Progenitor cell of endocrine pancreas (in vitro differentiated cells): ENCODE results near the gene SLC9C1. TPM values are rescaled to one million over a fixed set of nuclear protein-coding genes. Genes with fewer than 3 reads are reported as not detected.

ENCODE experiments used
- DNase-seq: peaks from one replicate; pipeline ENCODE4 v3.0.0; 2021; ENCODE audit warnings: low spot score; ENCODE audit not compliant: unreplicated experiment
- H3K27ac Mint-ChIP-seq: 2 replicates; pipeline ENCODE4 v1.8.0; 2021; ENCODE audit warnings: mild to moderate bottlenecking, moderate library complexity, mixed read lengths
- H3K27me3 Mint-ChIP-seq: 2 replicates; pipeline ENCODE4 v1.8.0; 2021; ENCODE audit warnings: mixed read lengths
- H3K36me3 Mint-ChIP-seq: 2 replicates; pipeline ENCODE4 v1.8.0; 2022; ENCODE audit warnings: mixed read lengths; ENCODE audit not compliant: insufficient read depth
- H3K4me1 Mint-ChIP-seq: 2 replicates; pipeline ENCODE4 v1.8.0; 2021; ENCODE audit warnings: low read depth, mixed read lengths
- H3K4me3 Mint-ChIP-seq: 2 replicates; pipeline ENCODE4 v1.8.0; 2021; ENCODE audit warnings: low read depth, mild to moderate bottlenecking, moderate library complexity, mixed read lengths
- H3K9me3 Mint-ChIP-seq: 2 replicates; pipeline ENCODE4 v1.8.0; 2021; ENCODE audit warnings: low read depth, mixed read lengths
- total RNA-seq: library from RNA; stranded (reverse); gene quantifications from 2 replicates; pipeline ENCODE4 v1.2.1, GENCODE V29; 2021
- TF ChIP-seq, protein P1 (sequence below): fragments of 200-600 bp; sonication (generic); IDR thresholded peaks from one replicate; pipeline ENCODE4 v1.5.0; 2021; ENCODE audit warnings: antibody characterized with exemption, mild to moderate bottlenecking; ENCODE audit not compliant: unreplicated experiment

Gene SLC9C1
- total RNA-seq, 1 donor from 2014 or later, result 1.5 TPM

GRCh38 chr3:112260563-112260962, 33.5 kb downstream of the SLC9C1 start:
- H3K27ac Mint-ChIP-seq, result no peak overlapping the region
- no peak for DNase-seq
- H3K4me1 Mint-ChIP-seq, result peaks cover 4% of the 10 kb centered on the region
- TF ChIP-seq, protein P1, sequence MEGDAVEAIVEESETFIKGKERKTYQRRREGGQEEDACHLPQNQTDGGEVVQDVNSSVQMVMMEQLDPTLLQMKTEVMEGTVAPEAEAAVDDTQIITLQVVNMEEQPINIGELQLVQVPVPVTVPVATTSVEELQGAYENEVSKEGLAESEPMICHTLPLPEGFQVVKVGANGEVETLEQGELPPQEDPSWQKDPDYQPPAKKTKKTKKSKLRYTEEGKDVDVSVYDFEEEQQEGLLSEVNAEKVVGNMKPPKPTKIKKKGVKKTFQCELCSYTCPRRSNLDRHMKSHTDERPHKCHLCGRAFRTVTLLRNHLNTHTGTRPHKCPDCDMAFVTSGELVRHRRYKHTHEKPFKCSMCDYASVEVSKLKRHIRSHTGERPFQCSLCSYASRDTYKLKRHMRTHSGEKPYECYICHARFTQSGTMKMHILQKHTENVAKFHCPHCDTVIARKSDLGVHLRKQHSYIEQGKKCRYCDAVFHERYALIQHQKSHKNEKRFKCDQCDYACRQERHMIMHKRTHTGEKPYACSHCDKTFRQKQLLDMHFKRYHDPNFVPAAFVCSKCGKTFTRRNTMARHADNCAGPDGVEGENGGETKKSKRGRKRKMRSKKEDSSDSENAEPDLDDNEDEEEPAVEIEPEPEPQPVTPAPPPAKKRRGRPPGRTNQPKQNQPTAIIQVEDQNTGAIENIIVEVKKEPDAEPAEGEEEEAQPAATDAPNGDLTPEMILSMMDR, result no peak
- no peak overlapping the region for H3K4me3 Mint-ChIP-seq
- H3K27me3 Mint-ChIP-seq, result no peaks in the 10 kb centered on the region
- H3K36me3 Mint-ChIP-seq, result peaks cover 1% of the 10 kb centered on the region
- peaks cover 10% of the 10 kb centered on the region for H3K9me3 Mint-ChIP-seq

- TF ChIP-seq, protein P1, result no peak
- H3K27ac Mint-ChIP-seq, result no peak overlapping the region
- H3K4me3 Mint-ChIP-seq, result no peak overlapping the region
- H3K27me3 Mint-ChIP-seq, result no peaks in the 10 kb centered on the region
- peaks cover 5% of the 10 kb centered on the region for H3K36me3 Mint-ChIP-seq
- no peak for DNase-seq
- H3K9me3 Mint-ChIP-seq, result peaks cover 21% of the 10 kb centered on the region
- no peaks in the 10 kb centered on the region for H3K4me1 Mint-ChIP-seq
These were observed 40.6 kb downstream of the SLC9C1 start for GRCh38 chr3:112253301-112253971.

DNA sequence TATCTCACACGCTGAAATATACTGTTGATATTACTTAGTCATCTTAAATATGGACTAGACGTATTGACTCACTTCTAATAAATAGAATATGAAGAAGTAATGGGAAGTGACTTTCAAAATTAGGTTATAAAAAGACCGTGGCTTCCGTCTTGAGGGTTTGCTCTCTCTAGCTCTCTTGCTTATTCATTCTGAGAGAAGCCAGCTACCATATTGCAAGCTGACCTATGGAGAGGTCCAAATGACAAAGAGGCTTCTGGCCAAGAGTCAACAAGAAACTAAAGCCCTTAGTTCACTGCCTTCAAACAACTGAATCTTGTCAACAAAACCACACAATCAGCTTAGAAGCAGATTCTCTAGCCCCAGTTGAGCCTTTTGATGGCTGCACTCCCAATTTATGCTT, 46.1 kb downstream of the SLC9C1 start:
- TF ChIP-seq, protein P1, result no peak
- H3K4me1 Mint-ChIP-seq, result no peaks in the 10 kb centered on the region
- H3K27ac Mint-ChIP-seq, result no peak overlapping the region
- DNase-seq, result no peak
- H3K4me3 Mint-ChIP-seq, result no peak overlapping the region
- H3K36me3 Mint-ChIP-seq, result no peaks in the 10 kb centered on the region
- no peaks in the 10 kb centered on the region for H3K27me3 Mint-ChIP-seq
- peaks cover 2% of the 10 kb centered on the region for H3K9me3 Mint-ChIP-seq

GRCh38 chr3:112247350-112247749, 46.7 kb downstream of the SLC9C1 start:
- H3K4me1 Mint-ChIP-seq, result no peaks in the 10 kb centered on the region
- no peak overlapping the region for H3K27ac Mint-ChIP-seq
- TF ChIP-seq, protein P1, result no peak
- peaks cover 2% of the 10 kb centered on the region for H3K9me3 Mint-ChIP-seq
- H3K4me3 Mint-ChIP-seq, result no peak overlapping the region
- no peaks in the 10 kb centered on the region for H3K27me3 Mint-ChIP-seq
- no peaks in the 10 kb centered on the region for H3K36me3 Mint-ChIP-seq
- DNase-seq, result no peak

DNA sequence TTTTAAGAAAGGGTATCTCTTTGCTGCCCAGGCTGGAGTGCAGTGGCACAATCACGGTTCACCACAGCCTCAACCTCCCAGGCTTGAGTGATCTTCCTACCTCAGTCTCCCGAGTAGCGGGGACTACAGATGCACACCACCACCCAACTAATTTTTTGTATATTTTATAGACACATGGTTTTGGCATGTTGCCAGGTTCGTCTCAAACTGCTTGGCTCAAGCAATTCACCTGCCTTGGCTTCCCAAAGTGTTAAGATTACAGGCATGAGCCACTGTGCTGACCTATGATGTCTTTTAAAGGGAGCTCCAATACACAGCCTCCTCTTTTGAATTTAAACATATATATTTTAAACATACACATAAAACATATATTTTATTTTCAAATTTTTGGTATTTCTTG, 60.9 kb downstream of the SLC9C1 start:
- Mint-ChIP-seq H3K9me3 (peaks cover 9% of the 10 kb centered on the region), H3K27me3 (no peaks in the 10 kb centered on the region), H3K27ac (no peak overlapping the region), H3K4me3 (no peak overlapping the region), H3K4me1 (no peaks in the 10 kb centered on the region), H3K36me3 (peaks cover 3% of the 10 kb centered on the region)
- DNase-seq, result no peak
- TF ChIP-seq, protein P1, result no peak
